DLD1 (cell line): ENCODE results near the gene CD300LG.
"Not testable (repeated sequence)": the region's sequence is repeated elsewhere in the genome, so short reads cannot be mapped to it uniquely, and the experiment has no call there.

Experiments used
- in situ Hi-C: cut with HindIII; loops from 2 replicates; pipeline ENCODE4 v1.10.0; 2017; ENCODE audit warnings: low sequenced_read_pairs

CD300LG gene

GRCh38 chr17:43849116-43849515, 2.1 kb downstream of the CD300LG start:
- in situ Hi-C loops, result no loop called here

GRCh38 chr17:43852571-43852970, 5.6 kb downstream of the CD300LG start:
- in situ Hi-C loops, result no loop called here

GRCh38 chr17:43853546-43853945, 6.6 kb downstream of the CD300LG start:
- in situ Hi-C loops, result no loop called here

GRCh38 chr17:43854498-43854897, 7.5 kb downstream of the CD300LG start:
- in situ Hi-C loops, result no loop called here

GRCh38 chr17:43855061-43855460, 8.1 kb downstream of the CD300LG start:
- in situ Hi-C loops, result no loop called here

- in situ Hi-C loops, result no loop called here
These were observed 9.2 kb downstream of the CD300LG start for GRCh38 chr17:43856141-43856540.

GRCh38 chr17:43857141-43857540, 10.2 kb downstream of the CD300LG start:
- in situ Hi-C loops, result no loop called here

- in situ Hi-C loops, result no loop called here
These were observed 11.1 kb downstream of the CD300LG start for GRCh38 chr17:43857957-43858600.

- in situ Hi-C loops, result no loop called here
These were observed 13.2 kb downstream of the CD300LG start for GRCh38 chr17:43860077-43860725.

GRCh38 chr17:43860927-43861622, 14.1 kb downstream of the CD300LG start:
- in situ Hi-C loops, result no loop called here

GRCh38 chr17:43861960-43862359, 15.0 kb downstream of the CD300LG start:
- in situ Hi-C loops, result no loop called here

GRCh38 chr17:43864161-43864984, 17.4 kb downstream of the CD300LG start:
- in situ Hi-C loops, result no loop called here

- in situ Hi-C loops, result no loop called here
These were observed 21.4 kb downstream of the CD300LG start for GRCh38 chr17:43868226-43868994.

- in situ Hi-C loops, result not testable (repeated sequence)
These were observed 22.1 kb downstream of the CD300LG start for GRCh38 chr17:43869031-43869430.

- in situ Hi-C loops, result no loop called here
These were observed 25.1 kb downstream of the CD300LG start for GRCh38 chr17:43871946-43872690.

GRCh38 chr17:43873091-43873490, 26.1 kb downstream of the CD300LG start:
- in situ Hi-C loops, result no loop called here

- in situ Hi-C loops, result no loop called here
These were observed 26.8 kb downstream of the CD300LG start for GRCh38 chr17:43873815-43874214.

GRCh38 chr17:43874293-43874692, 27.3 kb downstream of the CD300LG start:
- in situ Hi-C loops, result no loop called here

- in situ Hi-C loops, result no loop called here
These were observed 28.6 kb downstream of the CD300LG start for GRCh38 chr17:43875476-43876147.
